ENCODE results near the gene NEK10.

NEK10 gene

DNA sequence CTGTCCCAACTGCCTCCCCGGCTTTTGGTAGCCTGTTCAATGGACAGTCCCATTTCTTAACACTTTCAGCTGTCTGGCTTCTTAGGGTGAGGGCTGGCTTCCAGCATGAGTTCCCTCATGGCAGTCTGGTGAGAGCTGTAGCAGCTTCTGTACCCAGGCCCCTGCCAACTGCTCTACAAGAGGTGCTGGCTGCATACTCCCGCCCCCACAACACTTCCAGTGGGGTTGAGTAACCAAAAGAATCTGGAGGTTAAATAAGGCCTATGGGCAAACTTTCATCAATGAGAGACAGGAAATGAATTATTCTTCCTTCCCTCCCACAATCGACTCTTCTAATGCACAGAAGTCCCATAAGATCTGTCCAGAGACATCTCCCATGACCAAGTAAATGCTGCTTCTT lies 145.0 kb downstream of the NEK10 start:
- DNase-seq = no peak

DNA sequence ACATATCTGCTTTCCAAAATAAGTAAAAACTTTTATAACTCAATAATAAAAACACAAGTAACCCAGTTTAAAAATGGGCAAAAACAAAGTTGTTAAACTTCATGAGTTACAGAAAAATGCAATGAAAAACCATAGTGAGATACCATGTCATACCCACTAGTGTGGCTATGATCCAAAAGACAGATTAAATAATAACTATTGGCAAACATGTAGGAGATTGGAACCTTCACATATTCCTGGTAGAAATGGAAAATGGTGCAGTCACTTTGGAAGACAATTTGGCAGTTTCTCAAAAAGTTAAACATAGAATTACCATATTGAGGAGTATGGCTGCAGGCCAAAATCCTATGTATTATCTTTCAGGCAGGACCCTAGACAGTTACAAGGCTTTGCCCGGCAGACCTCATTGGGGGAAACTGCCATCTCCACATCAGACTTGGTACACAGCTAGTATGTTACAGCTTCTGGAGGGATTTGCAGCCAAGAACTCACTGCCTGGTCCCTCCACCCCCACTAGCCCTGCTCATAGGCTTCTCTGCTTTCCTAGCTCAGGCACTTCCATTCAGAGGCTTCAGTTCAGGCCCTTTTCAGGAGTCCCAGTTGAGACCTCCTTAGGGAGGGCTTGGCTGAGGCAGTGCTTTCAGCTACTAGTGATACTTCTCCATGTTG lies 147.8 kb downstream of the NEK10 start:
- no peak for DNase-seq

DNA sequence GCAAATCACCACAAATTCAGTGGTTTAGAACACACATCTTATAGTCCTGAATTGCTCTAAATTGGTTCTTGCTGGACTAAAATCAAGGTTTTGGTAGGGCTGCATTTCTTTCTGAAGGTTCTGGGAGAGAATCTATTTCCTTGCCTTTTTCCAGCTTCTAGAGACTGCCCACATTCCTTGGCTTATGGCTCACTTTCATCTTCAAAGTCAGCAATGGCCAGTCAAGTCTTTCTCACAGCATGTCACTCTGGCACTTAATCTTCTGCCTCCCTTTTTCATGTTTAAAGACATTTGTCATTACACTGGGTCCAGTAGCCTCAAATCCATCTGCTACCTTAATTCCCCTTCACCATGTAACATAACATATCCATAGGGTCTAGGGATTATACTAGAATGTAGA lies 149.0 kb downstream of the NEK10 start:
- no peak for DNase-seq

DNA sequence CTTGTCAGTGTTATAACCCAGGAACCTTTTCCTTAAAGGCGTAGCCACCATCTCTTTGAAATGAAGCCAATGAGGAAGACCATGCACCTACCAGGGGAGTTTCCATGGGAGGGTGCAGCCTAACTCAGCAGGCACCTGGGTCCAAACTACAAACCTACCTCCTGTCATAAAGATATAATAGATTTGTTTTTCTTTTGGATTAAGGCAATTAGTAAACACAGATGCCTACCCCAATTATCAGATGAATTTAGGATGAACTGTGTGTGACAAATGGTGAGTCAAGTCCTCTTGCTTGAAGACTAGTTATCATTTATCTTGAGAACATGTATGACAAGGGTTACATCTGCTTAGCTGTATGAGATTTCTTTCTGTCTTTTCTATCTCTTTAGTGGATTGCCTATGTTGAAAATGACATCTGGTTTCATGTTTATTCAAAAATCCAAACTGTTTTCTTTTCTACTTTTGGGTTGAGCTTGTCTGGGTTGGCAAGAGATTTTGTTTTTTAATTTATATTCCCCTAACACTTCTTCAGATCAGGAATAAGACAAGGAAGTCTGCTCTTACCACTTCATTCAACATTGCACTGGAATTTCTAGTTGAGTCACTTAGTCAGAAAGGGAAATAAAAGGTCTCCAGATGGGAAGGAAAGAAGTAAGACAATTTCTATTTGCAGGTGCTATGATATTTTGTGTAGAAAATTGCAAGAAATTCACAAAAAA lies 149.9 kb downstream of the NEK10 start:
- no peak for DNase-seq

DNA sequence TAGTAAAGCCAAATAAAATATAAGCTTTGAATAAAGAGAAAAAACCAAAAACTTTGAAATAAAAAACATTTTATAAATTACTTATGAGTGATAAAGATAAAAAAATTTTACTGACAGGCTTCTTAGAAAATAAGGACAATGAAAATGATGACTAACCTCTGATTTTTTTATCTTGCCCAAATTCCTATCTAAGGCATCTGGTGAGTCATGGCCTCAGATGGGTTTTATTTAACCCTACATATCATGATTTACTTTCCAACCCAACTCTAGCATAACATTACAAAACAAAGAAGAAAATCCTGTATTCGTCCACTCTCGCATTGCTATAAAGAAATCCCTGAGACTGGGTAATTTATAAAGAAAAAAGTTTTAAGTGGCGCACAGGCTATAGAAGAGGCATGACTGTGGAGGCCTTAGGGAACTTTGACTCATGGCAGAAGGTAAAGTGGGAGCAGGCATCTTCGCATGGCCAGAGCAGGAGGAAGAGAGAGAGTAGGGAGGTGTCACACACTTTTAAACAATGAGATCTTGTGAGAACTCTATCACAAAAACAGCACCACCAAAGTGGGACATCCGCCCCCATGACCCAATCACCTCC lies 152.1 kb downstream of the NEK10 start:
- no peak for DNase-seq

DNA sequence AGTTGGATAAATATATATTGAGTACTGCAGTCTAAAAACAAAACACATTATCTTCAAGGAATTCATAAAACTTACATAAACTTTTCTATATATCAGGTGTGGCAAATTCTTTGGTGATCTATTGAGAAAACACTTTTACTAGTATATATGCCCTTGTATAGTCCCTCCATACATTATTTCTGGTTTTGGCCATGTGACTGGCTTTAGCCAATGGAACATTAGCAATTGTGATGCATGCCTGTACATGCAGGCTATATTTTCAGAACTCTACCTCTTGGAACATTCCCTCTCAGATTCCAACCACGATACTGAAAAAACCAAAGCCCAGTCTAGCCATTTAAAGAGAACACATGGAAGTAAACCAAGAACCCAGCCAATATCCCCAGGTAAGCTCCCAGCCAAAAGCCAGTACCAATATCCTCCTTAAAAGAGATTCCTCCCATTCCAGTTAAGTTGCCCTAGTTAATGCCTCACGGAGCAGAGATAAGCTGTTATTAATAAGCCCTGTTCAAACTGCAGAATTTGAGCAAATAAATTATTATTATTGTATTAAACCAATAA lies 152.8 kb downstream of the NEK10 start:
- DNase-seq = no peak

DNA sequence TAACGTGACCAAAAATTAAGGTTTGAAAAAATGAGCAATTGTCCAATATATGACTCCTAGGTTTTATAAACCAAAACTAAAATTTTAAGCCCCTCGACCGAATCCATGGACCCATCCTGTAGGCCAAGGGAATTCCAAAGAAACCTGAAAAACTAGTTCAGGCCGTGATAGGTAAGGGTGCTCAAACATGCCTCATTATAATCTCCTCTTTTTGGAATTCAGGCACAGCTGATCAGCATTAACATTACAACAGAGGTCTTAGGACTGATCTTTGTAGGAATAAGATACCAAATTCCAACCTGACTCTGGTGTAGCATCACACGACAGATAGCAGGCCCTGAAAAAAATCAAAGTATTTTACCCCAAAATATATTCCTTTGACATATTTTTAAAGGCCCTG lies 155.7 kb downstream of the NEK10 start:
- DNase-seq = no peak

DNA sequence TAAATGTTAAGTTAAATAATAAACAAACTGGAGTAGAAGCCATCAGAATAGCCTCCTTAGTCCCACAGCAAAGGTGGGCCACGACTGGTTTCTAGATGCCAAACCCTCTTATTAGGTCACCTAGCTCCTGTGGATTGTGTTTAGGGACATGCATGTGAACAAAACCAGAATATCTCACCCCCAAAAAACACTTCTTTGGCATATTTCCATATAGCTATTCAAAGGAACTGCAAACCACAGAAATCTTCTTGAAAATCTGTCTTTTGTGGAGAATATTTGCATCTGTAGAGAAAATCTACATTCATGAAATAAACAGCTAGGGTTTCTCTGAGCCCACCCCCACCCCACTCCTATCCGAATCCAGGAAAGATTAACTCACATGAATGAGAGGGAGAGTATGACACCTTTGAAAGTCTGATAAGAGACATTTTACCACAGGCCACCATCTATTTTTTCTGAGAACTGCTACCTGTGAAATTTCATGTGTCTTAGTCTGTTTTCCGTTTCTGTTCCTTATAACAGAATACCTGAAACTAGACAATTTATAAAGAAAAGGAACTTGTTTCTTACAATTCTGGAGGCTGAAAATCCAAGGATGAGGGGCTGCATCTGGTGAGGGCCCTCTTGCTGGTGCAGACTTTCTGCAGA lies 159.4 kb downstream of the NEK10 start:
- no peak for DNase-seq

DNA sequence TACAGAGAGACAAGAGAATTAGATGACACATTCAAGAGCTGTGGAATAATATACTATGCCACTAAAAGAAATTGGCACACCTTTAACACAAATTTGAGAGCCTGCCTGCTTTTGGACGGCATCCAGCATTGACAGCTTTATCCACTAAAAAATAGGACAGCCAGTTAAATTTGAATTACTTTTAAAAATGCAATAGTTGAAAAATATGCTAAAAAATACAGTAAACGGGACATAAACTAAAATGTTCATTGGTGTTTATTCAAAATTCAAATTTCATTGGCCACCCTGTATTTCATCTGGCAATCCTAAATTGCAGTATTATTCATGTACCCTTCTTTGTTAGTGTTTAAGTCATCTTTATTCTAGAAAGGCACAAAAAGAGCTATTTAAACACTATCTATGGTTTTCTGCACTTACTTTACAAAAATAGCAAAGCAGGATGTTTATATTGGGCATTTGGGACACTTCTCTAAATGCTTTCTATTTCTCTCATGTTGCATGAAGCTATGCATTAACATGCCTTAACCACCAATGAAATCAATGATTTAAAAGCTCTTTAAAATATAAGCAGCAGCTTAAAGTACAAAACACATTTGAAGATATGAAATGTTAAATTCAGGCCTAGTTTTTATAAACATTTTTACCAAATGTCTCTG lies 160.1 kb downstream of the NEK10 start:
- DNase-seq = no peak

DNA sequence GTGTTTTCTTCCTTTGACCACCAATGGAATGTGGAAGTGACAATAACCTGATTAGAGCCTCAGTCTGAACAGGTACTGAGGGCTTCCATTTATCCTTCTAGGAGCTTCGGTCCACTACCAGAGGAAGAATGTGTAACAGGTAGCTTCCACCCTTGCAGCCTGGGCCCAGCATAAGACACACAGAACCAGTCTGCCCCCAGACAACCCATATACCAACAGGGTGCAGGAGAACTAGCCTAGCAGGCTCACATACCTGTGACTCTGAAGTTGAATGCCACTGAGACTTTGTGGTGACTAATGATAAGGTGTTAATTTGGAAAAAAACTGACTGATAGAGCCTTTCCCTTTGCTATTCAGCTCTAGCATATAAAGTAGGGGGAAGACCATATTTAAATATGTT lies 166.2 kb downstream of the NEK10 start:
- DNase-seq = no peak

DNA sequence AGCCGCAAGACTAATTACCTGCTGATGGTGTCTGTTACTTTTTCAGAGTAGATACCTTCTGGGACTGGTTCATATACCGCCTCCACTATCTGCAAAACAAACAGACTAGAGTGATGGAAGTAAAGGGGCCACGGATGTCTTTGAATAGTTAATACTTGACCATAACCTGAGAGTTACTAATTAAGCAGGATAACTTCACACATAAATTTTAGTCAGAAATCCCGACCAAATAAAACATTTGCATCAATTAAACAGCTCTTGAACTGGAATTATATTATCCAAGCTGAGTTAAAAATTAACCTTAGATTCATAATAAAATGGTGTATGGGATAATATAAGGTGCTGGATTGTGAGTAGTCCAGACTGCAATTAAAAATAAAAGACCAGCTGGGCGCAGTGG lies 167.7 kb downstream of the NEK10 start:
- DNase-seq = no peak

DNA sequence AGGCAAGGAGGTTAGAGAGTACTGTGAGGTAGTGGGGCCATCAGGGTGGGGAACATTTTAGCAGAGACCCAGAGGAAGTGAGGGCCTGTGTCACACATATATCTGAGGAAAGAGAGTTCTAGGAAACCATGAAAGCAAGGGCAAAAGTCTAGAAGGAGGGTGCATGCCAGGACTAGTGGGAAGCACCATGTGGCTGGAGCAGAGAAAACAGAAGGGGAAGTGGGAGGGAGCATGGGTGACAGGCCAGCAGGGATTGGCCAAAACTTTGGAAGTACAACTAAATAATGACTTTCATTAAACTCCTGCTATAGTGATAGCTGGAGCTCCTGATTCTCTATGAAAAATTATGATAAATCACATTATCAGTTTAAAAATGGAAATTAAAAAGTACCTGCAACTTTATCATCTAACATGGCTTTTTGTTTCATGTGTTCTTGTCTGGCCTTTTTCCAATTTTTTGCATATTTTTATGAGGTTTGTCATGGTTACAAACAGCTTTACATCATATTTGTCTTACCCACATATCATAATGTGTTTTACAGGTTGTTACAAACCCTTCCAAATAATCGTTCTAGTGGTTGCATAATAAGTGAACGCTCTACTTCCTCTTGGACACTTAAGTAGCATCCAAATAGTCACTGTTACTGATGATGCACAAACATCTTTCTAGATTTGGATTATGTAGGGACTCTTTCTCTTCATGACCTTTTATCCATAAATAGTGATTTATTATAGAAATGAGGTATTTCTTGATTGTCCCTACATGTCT lies 168.3 kb downstream of the NEK10 start:
- no peak for DNase-seq

DNA sequence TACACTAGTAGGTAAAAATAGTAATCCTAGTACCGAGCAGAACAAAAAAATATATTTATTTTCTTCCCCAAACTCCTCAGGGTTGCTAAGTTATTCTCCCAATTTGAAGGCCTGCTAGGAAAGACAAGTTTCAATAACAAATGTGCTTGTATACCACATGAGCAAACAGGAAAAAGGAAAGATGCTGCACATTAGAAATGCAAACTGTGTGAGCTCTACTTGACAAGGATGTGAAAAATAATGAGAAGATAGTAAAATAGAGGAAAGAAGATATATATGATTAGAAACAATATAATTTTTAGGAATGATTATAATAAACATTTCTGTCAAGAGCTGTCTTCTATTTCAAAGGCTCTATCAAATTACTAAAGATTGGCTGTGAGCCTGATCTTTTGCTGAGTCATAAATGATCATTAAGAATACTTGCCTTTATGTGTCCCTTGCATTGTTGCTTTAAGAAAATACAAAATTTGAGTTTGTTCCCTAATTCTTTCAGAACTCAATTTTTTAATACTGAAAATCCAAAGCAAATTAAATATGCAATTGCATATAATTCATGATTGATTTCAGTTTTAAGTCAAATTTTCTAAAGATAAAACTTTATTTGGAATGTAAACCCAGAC lies 174.2 kb downstream of the NEK10 start:
- no peak for DNase-seq

DNA sequence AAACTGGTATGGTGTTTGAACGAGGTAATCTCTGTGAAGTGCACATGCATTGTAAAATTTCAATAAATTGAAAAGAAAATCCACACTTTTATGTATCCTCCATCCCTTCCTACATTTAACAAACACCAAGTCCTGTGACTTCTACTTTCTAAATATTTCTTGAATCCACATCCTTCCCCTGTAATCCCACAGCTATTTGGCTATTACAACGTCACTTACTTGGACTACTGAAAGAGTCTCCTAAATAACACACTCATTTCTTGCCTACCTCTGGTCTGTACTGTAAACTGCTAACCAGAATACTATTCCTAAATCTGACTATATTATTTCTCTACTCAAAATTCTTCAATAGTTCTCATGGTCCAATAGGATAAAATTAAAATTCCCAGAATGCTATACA lies 176.1 kb downstream of the NEK10 start:
- DNase-seq = no peak

DNA sequence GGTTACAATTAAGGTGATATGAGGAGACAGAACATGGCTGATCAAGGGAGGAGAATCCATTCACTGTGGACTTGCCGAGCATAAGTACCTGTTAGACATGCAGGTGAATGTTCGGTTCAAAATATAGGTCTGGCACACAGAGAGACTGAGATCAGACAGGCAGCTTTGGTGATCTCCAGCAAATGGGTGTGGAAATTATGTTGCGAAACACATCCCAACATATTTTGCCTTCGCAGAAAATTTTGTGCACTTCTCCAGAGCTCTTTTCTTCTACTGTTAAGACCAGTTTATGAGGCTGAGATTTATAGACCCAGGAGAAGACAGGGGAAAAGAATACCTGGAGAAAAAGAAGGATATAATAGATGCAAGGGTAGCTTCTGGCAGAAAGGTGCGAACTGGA lies 183.2 kb downstream of the NEK10 start:
- DNase-seq = no peak

DNA sequence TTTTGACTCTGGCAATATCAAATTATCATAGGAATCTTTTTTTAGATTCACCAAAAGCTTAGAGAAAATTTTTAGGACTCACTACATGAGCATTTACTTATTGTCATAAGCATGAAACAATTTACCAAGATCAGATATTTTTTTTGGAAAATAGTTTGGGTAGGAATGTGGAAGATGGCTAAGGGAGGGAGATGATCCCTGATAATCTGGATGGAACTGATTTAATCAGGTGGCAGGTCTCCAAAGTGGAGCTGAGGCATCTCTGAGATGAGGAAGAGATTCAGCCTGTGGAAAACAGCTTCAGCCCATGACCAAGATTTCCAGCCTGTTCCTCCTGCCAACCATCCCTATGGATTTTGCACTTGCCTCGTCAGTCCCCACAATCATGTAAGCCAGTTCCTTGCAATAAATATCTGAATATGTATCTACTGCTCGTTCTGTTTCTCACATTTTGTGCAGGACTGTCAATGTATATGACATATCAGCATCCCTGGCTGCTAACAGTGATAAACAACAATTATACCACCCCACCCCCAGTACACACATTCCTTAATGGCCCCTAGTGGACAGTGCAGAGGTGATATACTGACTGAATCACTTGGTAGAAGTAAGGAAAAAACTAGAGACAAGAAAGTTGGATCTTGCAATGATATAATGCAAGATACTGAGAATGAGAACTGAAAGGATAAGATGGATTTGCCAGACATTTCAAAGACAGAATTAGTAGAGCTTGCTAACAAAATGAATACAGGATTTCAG lies 183.8 kb downstream of the NEK10 start:
- DNase-seq = no peak

DNA sequence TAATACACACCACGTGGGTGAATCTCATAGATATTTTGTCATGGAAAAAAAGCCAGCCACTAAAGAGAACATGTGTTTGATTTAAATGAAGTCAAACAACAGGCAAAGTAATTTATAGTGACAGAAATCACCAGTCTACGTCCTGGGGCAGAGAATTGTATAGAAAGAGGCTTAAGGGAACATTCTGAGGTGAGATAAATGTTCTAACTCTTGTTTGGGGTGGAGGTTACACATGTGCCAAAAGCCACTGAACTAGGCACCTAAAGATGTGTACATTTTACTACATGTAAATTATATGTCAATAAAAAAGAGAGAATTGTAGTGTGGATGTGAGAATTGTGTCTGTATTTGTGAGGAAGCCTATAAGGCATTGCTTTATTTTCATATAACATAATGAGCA lies 184.9 kb downstream of the NEK10 start:
- DNase-seq = no peak

DNA sequence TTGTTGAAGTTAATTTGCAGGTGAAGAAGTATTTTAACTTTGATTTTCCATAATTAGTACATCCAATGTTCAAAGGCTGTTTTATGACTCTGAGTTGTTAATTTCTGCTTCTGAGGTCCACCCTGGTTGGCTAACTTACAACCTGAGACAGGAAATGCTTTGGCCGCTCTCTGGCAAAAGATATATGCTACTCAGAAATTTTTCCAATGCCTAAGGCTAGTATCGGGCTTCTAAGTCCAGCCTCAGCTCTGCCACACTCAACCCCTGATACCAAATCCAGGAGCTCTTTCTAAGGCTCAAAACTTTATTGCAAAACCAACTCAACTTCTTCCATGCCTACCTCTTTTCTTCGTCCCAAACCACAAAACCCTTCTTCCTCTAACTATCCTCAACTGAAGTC lies 192.9 kb downstream of the NEK10 start:
- DNase-seq = no peak

DNA sequence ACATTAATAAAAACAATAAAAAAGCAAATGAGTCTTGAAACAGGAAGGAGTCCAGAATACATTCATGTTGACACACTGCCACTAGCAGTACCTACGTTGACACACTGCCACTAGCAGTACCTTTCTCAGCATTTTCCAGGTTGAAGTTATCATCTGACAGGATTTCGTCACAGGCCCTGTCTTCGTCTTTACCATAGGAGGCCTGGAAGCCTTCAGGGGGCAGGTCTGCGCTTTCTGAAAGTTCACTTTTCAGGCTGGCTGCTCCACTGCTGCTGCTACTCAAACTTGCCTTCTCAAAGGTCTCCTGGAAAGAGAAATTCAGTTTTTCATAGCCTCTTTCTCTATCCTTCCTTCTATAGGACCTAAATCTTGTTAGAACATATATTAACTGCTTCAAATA lies 194.7 kb downstream of the NEK10 start:
- no peak for DNase-seq

DNA sequence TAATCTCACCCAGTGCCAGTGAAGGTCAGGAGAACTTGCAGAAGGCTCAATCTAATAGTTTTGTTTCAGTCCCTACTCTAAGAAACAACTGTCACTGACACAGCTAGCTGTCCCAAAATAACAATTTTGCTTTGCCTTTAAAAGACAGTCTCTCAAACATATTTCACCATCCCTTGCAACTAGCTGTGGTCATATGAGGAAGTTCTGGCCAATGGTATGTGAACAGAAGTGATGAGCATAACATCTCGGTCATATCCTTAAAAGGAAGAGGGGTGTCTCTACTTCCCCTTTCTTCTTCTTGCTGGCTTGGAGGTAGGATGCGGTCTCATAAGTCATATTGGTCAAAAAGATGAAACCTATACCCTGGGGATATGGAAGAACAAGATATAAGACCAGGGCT lies 198.1 kb downstream of the NEK10 start:
- no peak for DNase-seq

DNA sequence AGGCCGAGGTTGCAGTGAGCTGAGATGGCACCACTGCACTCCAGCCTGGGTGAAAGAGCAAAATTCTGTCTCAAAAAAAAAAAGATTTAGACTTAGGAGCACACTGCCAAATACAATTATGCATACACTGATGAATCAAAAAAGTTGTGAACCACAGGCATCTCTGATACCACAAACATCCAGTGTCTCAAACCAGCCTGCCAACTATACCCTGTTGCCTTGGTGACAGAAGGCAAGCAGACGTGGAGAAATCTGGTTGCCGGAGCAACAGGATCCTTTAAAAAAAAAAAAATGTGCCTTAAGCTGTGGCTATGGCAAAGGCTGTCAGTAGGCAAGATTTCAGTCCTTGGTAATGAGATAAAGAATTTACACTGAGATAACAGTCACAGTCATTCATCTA lies 202.3 kb downstream of the NEK10 start:
- DNase-seq = no peak

All from NCI-H2029 (cell line).